Non-pigmented ciliary epithelial cell (primary cell): ENCODE data around the gene FRRS1.
"Not testable (repeated sequence)": the region's sequence is repeated elsewhere in the genome, so short reads cannot be mapped to it uniquely, and the experiment has no call there.

Experiments used
- DNase-seq: peaks from one replicate; pipeline ENCODE4 v3.0.0-alpha.2; 2010; ENCODE audit warnings: low read depth

Gene FRRS1

DNA sequence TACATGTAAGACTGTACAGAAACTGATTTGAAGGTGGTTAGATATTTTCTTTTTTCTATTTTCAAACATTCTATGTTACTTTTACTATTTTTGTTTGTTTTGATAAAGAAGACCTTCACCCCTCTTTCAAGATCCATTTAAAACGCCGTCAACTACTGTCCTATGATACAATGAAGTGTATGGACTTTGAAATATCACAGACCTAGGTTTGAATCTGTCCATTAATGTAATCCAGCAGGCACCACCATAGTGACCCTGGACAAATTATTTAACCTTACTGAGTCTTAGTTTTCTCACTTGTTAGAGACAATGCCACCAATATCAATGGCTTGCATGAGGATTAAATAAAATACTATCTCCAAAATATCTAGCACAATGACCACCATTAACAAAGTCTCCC lies 2.0 kb downstream of the FRRS1 start:
- DNase-seq, result no peak

DNA sequence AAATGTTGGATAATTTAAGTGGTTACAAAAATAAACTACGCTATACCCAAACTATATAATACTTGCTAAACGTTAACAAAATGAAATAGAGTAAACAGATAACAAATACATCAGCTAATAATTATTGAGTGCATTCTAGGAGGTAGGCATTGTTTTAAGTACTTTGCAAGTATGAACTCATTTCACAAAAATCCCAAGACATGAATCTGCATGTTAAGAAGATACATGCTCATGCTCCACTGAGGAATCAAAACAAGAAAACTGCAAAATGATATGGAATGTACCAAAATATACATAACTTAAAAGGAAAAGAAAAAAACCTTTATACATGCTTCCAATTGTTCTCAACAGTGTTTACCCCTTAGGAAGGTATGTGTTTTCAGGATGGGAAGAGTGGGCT lies 2.5 kb downstream of the FRRS1 start:
- no peak for DNase-seq

DNA sequence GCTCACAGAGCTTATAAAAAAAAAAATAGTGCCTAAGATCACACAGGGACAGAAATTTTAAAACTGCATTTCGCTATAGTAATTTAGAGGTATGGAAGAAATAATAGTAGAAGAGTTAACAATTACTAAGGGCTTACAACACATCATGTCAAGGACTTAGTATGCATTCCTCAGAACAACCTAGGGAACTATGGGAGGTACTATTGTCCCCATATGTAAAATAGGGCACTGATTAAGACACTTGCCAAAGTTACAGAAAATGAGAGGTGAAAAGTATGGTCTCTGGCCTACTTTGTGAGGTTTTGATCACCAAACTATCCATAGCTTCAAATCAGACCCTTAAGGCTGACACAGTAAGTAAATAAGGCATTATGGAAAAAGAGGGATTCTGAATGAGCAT lies 4.7 kb downstream of the FRRS1 start:
- DNase-seq, result no peak

DNA sequence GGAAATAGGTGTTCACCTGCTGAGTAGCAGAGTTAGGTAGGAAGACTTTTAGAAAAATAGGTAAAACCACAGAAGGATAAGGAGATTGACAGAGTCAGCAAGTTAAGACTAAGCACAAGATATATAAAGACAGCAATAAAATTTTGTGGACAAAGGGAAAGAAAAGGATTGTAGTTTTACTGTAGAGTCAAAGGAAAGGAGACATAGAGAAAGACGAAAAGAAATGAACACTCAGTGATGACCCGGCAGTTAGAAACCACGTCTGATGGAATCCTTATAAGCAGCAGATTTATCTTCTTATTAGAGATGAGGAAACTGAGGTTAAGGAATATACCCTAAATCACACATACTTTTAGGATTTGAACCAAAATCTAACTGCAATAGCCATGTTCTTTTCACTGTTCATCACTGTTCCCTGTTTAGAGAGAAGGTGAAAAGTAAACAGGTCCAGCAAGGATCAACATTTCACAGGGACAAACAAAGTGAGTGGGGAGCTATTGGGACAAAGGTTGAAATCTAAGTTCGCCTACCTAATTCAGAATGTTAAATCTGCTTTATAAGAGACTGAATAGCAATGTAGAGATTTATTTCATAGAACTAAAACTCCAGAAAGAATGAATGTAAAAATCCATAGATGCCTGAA lies 6.8 kb downstream of the FRRS1 start:
- no peak for DNase-seq

DNA sequence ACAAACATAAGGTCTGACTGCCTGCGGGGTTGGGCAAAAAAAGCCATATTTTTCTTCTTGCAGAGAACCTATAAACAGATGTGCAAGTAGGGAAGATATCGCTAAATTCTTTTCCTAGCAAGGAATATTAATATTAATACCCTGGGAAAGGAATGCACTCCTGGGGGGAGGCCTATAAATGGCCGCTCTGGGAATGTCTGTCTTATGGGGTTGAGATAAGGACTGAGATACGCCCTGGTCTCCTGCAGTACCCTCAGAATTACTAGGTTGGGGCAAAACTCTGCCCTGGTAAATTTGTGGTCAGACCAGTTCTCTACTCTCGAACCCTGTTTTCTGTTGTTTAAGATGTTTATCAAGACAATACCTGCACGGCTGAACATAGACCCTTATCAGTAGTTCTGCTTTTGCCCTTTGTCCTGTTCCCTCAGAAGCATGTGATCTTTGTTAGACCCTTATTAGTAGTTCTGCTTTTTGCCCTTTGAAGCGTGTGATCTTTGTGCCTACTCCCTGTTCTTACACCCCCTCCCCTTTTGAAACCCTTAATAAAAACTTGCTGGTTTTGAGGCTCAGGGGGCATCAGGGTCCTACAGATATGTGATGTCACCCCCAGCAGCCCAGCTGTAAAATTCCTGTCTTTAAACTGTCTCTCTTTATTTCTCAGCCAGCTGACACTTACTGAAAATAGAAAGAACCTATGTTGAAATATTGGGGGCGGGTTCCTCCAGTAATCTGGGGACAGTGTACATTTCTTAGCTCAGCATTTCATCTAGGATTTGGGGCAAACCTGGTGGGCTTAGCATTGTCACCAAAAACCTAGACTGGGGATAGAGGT lies 7.5 kb downstream of the FRRS1 start:
- DNase-seq, result not testable (repeated sequence)

DNA sequence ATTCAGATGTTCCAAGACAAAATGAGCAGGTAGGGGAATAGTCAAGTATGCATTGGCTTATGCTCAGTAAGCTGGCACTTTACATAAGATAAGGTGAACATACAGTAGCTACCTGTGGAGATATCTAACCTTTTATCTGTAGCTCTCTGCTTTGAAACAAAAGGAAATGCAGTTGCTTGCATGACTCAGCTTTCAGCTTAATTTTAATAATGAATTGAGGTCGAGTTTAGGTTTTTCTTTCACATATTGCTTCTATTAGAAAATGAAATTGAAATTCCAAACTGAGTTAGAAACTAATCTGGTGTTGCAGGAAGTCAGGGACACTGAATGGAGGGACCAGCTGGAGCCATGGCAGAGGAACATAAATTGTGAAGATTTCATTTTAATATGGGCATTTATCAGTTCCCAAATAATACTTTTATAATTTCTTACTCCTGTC lies 8.3 kb downstream of the FRRS1 start:
- DNase-seq, result no peak

DNA sequence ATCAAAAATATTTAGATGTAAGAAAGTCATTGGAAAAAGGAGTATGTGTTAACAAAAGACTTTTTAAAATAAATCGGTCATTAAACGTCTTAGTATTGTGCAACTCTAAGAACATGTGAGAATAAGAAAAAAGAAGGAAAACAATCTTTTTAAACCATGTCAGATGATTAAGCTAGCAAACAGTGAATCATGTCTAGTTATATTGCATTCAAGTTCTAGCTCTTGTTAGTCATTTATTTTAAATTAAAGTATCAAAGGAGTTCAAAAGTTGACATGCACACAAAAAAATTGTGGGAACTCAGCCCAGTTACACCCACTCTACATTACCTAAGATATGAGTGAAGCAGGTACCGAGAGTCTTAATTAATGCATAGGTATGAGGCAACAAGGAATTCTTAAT lies 9.8 kb downstream of the FRRS1 start:
- peak; percentile 30 for DNase-seq

DNA sequence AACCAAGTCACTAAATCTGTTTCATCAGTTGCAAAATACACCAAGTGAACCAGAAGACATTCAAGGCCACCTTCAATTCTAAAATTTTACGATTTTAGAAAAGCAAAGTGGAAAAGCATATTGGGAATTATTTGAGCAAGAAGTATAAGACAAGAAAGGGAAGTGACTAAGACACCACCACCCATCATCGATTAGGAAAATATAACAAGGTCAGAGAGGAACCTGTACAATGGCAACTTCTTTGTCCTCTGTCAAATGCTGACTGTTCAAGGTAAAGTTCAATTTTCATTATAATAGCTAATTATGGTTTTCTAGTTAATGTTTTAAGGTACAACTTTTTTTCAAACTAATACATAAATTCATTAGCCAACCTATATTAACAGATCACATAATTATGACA lies 10.8 kb downstream of the FRRS1 start:
- DNase-seq, result no peak

DNA sequence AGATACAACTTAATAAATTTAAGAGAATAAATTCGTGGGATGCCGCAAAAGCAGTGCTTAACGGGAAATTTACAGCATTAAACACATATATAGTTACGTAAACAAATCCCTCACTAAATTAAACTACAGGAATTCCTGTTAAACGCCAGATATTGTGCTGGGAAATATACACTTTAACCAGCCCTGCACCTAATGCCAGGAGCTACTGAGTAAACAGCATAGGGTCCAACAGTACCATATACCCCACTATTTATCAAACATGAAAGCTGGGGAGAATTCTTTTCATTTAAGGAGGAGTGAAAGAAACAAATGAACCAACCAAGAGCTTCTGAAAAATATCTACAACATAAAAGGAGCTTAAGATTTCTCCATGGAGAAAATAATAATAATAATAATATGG lies 11.7 kb downstream of the FRRS1 start:
- no peak for DNase-seq

DNA sequence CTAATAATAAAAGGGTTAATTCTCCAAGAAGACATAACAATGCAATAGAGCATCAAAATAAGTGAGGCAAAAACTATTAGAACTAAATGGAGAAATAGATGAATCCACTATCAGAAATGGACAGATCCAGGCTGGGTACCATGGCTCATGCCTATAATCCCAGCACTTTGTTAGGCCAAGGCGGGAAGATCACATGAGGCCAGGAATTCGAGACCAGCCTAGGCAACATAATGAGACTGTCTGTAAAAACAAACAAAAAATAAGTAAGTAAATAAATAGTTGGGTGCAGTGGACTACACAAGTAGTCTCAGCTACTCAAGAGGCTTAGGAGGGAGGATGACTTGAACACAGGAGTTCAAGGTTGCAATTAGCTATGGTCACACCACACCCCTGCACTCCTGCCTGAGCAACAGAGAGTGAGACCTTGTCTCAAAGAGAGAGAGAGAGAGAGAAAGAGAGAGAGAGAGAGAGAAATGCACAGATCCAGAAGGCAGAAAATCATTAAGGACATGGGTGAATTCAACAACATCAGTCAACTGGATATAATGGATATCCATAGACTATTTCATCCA lies 12.3 kb downstream of the FRRS1 start:
- DNase-seq, result no peak

DNA sequence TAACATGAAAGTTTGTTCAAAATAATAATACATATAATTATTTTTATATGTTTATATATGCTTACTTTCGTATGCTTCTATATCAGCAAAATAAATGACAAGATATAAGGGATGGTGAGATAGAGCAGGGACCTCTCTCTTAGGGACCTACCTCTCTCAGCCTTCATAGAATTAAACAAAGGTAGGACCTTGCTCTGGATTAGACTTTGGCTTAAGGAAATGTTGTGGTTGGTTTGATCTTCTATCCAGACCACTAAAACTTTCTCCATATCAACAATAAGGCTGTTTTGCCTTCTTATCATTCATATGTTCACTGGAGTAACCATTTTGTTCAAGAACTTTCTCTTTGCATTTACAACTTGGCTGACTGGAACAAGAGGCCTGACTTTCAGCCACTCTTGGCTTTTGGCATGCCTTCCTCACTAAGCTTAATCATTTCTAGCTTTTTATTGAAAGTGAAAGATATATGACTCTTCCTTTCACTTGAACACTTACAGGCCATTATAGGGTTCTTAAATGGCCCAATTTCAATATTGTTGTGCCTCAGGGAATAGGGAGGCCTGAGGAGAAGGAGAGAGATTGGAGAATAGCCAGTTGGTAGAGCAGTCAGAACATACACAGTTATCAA lies 14.4 kb downstream of the FRRS1 start:
- no peak for DNase-seq

DNA sequence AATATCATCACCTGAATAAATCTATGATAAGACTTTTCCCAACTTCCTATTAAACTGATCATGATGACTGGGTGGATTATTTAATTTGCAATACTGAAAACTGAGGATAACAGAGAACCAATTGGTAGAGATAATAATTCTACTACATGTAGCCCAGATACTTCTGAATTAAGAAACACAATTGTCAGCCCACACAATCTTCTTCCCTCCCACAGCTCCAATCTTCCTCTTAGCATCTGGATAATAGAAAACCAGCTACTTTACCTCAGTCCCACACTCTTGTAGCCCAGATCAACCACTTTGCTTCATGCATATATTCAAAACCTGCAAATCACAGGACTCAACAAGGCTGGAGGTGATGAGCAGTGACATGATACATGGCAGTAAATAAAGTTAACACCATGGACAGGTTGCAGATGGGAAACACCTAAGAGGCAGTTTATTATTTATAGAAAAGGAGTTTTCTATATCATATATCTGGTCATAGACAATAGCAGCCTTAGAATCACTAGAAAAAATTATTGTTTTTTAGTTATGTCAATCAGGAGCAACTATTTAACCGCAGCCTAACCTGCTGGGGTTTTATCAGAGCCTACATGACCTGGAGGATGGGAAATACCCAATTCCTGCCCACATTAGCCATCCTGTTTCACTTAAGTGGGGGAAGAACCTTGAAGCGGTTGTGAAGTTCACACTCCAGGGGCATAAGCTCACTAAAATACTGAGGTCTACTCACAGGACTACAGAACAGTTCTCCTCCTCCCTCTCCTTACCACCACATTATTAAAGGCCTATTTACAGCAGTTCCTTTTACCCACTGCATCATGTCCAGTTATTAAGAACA lies 16.7 kb downstream of the FRRS1 start:
- DNase-seq, result no peak

DNA sequence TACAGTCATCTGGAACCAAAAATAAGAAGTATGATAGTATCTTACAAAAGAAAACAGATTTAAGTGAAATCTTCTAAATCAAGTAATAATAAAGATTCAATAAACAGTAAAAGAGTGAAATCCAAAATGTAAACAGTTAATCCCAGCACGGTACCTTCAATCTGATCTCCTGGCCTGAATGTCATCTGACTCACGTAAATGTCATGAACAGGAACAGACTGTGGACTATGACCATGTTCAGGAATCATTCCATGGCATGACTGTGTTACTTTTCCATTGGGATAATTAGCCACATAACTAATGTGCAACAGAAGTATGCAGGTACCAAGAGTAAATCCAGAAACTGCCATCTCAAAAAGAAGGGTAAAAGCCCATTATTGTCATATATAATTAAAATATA lies 18.0 kb downstream of the FRRS1 start:
- no peak for DNase-seq

DNA sequence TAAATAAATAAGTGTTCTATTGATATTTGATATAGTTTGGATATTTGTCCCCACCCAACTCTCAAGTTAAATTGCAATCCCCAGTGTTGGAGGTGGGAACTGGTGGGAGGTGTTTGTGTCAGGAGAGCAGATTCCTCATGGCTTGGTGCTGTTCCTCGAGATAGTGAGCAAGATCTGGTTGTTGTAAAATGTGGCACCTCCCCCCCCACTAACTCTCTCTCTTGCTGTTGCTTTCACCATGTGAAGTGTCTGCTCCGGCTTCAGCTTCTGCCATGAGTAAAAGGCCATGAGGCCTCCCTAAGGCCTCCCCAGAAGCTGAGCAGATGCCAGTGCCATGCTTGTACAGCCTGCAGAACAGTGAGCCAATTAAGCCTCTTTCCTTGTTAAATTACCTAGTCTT lies 20.8 kb downstream of the FRRS1 start:
- DNase-seq, result no peak

DNA sequence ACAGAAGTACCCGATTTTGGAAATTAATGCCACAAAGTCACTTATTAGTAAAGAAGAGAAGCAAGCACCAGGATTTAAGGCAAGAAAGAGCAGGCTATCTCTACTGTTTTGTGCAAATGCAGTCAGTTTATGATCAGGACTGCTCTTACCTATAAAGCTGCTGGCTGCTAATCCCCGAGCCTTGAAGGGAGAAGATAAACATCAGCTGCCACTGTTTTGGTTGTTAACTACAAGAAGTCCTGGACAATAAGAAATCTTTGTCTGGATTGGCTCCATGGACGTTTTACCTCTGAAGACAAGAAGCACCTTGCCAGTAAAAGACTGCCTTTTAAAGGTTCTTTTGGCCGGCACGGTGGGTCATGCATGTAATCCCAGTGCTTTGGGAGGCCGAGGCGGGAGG lies 21.4 kb downstream of the FRRS1 start:
- DNase-seq, result no peak

DNA sequence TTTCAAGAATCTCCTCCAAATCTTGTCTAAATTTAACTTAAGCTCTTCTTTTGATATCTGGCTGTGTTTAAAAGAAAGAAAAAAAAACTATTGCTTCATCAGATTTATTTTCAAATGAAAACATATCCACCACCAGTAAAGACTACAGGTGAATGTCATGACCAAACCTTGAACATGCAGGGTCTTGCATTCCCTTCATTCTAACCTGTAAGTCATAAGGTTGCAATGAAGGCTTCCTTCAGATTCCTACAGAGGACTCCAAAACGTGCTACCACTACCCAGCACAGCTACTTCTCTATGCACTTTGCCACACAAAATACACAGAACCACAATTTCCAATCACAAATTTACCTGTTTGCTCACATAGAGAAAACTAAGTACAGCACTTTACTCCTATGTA lies 26.3 kb downstream of the FRRS1 start:
- no peak for DNase-seq

DNA sequence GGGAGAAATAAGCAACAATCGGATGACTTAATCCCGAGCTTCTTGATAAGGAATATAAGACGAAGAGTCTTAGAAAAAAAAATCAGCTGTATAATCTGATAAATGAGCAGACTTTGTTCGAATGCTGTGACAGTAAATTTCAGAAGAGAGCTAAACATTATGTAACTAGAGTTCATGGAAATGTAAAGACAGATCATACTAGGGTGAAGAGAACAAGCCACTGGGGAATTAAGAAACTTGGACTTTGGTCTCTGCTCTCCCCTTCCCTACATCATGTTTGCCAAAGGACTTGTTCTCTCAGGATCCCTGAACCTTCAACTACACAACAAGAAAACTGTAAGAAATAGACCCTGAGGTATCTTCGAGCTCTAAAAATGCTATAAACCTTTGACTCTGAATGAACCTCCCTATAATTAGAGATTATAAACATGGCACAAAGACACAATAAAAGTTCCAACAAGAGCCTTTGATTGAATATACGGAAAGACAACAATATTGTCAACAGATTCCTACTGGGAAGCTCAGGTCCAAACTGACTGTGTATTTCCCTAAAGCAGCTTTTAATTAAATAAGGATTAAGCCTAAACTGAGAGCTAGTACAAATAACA lies 27.5 kb downstream of the FRRS1 start:
- no peak for DNase-seq

DNA sequence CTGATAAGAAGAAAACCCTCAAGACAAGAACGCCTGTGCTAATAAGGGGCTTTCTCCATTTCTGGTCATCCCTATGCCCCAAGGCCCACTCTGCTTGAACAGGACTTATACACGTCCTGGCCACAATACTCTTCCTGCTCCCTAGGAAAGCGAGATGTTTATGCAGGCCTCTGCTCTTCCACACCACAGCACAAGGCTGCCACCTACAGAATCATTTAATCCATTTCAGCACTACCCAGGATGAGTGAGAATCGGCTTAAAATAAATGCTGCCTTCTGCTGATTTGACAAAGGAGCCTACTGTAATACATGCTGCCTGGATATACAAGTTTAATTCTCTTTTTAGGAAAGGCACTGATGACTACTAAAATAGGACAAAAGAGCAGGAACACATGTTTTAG lies 29.4 kb downstream of the FRRS1 start:
- peak; percentile 51 for DNase-seq

DNA sequence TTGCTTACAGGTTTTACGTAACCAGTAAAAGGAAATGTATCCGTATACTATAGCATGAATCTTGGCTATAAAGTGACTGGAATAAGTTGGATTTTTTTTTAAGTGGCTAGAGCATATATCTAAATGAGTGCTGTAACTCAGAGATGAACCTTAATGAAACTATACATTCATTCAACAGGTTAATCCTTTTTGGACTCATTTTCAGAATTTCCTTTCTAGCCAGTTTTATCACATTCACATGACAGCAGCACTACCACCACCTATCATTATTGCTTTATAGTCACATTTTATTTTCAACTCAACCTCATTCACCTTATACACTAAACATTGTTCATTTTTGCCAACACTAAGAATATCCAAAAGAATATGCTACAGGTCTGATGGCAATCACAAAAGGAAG lies 30.6 kb downstream of the FRRS1 start:
- no peak for DNase-seq

DNA sequence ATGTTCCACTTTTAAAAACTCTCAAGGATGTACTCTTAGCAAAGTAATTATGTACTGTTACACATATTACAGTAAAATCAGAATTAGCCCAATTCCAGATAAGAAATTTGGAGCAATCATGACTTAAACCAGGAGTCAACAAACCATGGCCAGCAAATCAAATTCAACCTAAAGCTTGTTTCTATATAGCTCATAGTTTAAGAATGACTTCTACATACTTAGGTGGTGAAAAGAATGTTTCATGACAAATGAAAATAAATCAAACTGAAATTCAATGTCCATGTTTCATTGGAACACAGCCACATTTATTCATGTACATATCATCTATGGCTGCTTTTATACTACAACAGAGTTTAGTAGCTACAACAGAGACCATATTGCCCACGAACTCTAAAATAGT lies 35.1 kb downstream of the FRRS1 start:
- DNase-seq, result peak; percentile 34

DNA sequence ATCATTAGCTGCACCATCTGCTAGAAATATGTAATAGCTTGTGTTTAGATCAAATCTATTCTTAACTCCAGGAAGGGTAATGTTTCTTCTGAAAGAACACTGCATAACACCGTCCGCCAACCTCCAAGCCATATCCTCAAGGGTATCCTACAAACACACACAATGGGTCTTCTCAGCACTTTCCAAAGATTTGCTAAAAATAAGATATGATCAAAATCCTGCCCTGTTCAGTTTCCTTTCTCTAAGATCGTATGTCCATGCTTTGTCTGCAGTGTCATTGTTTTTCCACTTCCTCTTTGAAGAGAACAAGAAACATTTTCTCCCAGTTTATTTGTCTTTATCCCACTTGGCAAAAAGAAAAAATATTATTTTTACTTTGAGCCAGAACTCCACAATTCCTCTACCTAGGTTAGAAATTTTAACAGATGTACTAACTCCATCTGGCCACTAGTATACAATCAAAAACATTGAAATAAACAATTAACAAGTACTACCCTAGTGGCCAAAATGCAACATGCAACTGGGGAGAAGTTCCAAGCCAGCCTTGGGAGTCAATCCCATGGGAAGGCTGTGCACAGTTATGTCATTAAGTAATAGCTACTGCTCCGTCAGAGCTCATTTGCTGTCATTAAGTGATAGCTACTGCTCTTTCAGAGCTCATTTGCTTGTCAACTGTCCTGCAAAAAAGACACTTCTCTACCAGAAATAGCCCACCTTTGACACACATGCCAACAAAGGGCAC lies 37.8 kb downstream of the FRRS1 start:
- DNase-seq, result no peak
